NCI-H2227 (cell line): ENCODE data around the gene LHPP.

Experiments used
- DNase-seq: peaks from one replicate; lab custom pipeline; 2025; ENCODE audit not compliant: unreplicated experiment; lab: John Stamatoyannopoulos, UW

LHPP gene

DNA sequence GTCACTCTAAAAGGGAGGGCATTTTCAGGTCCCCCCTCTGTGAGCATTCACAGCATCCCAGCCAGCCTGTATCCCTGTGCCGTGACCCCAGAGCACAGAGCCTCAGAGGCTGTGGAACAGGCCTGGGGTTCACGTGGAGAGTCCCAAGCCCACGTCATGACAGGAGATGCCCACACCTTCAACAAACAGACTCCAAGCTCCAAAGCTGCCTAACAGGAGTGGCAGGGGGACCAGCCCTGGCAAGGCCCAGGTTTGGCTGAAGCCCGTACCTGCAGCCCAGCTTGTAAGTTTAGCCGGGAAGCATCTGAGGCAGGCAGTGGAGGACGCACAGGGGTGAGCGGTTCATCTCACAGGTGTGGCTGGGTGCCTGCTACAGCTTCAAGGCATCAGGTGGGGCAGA lies 33.5 kb downstream of the LHPP start:
- no peak for DNase-seq

GRCh38 chr10:124495725-124496124 lies 34.1 kb downstream of the LHPP start:
- no peak for DNase-seq

DNA sequence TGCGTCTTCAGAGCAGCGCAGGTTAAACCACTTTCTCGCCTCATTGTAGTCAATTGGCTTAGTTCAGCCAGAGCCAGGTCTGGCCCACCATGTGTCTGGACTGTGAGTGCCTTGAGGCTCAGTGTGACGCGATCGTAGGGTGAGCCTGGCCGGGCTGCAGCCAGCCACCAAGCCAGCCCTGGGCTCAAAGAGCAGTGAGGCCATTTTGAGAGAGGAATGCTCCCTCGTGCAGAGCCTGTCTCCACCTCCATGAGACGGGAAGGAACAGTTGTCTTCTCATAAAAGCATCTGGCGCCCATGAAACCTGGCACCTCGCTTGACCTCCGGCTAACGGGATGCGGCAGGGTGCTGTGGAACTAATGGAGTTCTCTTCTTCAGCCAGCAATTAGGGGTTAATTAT lies 34.5 kb downstream of the LHPP start:
- DNase-seq = no peak

- DNase-seq = no peak
Observed at GRCh38 chr10:124496620-124497019, 35.0 kb downstream of the LHPP start.

GRCh38 chr10:124497196-124497881 lies 35.7 kb downstream of the LHPP start:
- no peak for DNase-seq

GRCh38 chr10:124498056-124498455 lies 36.4 kb downstream of the LHPP start:
- DNase-seq = no peak

DNA sequence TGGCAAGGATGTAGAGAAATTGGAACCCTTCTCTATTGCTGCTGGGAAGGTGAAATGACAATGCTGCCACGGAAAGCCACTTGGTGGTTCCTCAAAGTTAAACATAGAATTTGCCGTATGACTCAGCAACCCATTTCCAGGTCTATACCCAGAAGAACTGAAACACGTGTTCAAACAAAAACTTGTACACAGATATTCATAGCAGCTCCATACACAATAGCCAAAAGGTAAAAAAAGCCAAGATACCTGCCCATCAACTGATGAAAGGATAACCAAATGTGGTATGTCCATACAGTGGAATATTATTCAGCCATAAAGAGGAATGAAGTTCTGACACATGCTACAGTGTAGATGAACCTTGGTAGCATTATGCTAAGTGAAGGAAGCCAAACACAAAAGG lies 39.1 kb downstream of the LHPP start:
- DNase-seq = no peak

GRCh38 chr10:124504711-124505110 lies 43.1 kb downstream of the LHPP start:
- DNase-seq = no peak

DNA sequence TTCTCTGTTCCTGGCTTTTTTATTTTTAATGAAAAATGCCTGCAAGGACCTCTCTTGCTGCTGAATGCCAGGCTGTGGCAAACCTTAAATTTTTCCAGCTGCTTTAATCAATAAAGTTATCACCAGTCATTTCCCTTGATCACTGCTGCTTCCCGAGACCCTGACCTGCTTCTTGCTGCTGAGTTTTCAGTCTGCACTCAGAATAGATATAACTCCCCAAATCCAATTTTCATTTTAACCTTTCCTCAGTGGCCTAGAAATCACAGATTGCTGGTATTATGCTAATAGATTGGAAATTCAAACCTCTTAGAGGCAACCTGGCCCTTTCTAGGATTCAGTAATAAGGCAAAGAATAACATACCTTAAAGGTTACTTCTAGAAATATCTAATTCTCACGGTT lies 43.7 kb downstream of the LHPP start:
- no peak for DNase-seq

GRCh38 chr10:124508070-124508667 lies 46.5 kb downstream of the LHPP start:
- no peak for DNase-seq

- DNase-seq = no peak
Observed at GRCh38 chr10:124508907-124509454, 47.4 kb downstream of the LHPP start.

GRCh38 chr10:124509880-124510632 lies 48.4 kb downstream of the LHPP start:
- DNase-seq = no peak

DNA sequence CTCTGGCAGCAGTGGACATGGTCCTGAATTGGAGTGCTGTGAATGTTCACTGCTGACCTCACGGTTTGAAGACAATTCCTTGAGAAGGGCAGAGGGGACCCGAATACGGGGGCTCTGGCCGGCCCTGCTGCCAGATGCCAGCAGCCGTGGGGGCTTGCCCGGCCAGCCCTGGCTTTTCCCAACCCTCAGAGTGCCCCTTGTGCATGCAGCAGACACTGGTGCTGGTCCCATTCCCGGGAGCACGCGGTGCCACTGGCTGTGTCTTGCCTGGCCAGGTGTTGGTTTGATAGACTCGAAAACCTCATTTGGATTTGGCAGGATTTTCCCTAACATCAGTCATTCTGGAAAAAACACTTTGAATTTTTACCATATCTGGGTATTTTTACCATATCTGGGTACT lies 49.1 kb downstream of the LHPP start:
- no peak for DNase-seq

DNA sequence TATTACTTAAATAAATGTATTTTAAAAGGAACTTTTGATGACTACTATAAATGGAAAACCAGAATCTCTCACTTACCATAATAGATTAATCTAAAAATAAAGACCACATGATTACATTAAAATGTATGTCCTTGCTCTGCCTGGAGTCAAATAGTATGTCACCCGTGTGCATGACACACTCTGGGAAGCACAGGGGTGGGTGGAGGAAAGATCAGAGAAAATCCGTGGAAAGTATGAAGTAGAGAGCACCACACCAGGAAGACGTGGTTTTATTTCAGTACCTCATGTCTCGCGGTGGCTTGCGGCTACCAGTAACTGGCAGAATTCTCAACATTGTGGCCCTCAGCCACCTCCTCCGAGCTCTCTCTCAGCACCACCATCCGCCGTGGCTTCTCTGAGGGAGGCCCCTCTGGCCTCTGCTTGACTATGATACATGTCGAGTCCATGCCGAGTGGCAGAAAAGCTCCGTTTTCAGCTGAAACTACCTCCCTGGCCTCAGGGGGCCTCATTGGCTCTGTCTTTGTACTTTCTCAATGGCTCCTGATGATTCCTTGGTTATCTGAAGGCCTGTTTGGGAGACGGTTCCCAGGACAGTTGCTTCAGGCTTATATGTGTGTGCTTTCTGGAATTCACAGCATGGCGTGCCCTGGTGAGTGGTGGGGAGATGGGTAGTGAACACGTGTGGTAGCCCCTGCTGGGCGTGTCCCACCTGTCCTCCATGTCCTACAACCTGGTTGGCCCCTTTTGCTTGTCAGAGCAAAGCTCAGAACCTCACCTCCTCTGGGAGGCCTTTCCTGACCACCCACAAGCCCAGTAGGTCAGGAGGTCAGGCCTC lies 49.8 kb downstream of the LHPP start:
- no peak for DNase-seq

GRCh38 chr10:124512040-124512428 lies 50.4 kb downstream of the LHPP start:
- no peak for DNase-seq

- DNase-seq = no peak
Observed at GRCh38 chr10:124512600-124512999, 51.0 kb downstream of the LHPP start.

DNA sequence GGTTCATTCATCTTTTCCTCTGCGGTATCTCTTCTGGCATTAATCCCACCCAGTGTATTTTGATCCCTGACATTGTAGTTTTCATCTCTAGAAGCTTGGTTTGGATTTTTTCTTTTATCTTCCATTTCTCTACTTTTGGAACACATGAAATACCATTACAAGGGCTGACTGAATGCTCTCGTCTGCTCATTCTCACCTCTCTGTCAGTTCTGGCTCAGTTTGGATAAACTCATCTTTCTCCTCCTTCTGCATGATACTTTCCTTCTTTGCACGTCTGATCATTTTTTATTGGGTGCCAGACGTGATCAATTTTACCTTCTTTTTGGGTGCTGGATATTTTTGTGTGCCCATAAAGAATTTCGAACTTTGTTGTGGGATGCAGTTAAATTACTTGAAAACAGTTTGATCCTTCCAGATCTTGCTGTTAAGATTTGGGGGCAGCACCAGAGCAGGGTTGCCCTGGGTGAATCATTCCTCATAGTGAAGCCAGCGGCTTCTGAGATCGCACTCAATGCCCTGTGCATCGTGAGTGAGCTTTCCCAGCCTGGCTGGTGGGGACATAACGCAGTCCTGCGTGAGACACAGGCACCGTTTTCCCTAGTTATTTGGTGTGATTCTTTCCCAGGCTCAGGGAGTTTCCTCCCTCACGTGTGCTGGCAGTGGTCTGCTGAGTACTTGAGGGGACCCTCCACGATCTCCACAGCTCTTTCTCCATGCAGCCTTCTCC lies 53.8 kb downstream of the LHPP start:
- no peak for DNase-seq

- DNase-seq = no peak
Observed at GRCh38 chr10:124516181-124516580, 54.6 kb downstream of the LHPP start.

DNA sequence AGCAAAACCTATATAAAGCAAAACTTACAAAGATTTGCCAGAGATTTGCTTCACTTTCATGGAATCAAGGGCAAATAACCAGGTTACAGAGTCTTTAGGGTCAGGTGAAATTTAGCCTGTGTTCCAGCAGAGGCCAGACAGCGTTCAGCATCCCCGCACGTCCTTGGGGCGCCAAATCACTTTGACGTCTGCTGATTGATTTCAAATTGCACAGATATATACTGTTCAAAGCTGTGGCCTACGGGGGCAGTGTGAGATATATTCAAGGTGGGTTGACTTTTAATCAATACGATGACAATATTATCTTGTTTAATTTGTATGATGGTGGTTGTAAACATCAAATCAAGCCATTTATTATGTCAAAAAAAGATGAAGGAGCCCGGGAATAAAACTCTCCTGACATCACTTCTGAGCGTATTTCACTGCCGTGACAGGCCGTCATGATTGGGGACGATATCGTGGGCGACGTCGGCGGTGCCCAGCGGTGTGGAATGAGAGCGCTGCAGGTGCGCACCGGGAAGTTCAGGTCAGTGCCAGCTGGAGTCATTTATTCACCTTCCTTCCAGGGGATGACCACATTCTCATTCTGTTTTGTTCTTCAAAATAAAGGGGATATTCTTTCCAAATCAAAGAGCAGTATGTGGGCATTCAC lies 55.2 kb downstream of the LHPP start:
- DNase-seq = no peak

DNA sequence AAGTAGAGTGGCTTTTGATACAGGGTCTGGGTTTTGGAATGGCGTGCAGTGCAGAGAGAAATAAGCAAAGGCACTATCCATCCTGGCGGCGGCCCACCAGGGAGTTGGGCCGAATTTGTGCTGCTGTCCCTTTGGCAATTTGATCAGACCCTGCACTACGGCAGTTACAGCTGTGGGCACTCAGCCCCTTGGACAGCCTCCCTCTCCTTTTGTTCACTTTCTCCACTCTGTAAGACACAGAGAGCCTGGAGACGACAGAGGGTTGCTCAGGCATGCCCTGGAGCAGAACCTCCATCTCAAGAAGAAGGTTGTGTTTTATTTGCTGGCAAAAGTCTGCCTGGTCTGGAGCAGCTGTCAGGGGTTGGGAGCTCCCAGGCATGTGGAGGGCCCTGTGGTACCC lies 55.8 kb downstream of the LHPP start:
- DNase-seq = no peak
